HCT116 (cell line): Measurements from ENCODE around the gene GMEB2. TPM values are rescaled to one million over a fixed set of nuclear protein-coding genes. Genes with fewer than 3 reads are reported as not detected.

Source experiments
- ATAC-seq: fragments of 200-7000 bp; cut with Tn5 transposase; 2 replicates; pipeline ENCODE4 v1.9.1; 2020; ENCODE audit warnings: mild to moderate bottlenecking, moderate library complexity
- BruUV-seq: library from RNA; stranded (reverse); fragments of 400-500 nt; replicated peaks from 2 replicates; lab custom pipeline; 2021; lab: Mats Ljungman, UMichigan
- CTCF ChIA-PET: fragments of 300-600 bp; sonication (Branson Sonifier 250); formaldehyde crosslinking; loops from one replicate; lab custom pipeline; 2021; ENCODE audit warnings: antibody characterized with exemption; lab: Charles Lee
- POLR2A ChIA-PET: fragments of 300-600, 350-600 bp; sonication (Branson Sonifier 250); formaldehyde crosslinking; loops from one replicate; lab custom pipeline; 2021; ENCODE audit warnings: antibody characterized with exemption; lab: Charles Lee
- RAD21 ChIA-PET, 2 experiments: fragments of 300-600 bp; sonication (Branson Sonifier 250); formaldehyde crosslinking; loops; one replicate each; lab custom pipeline; 2023; ENCODE audit warnings: low total read pairs in 2 of 2; ENCODE audit not compliant: uncharacterized antibody in 2 of 2, unreplicated experiment in 2 of 2, low non-redundant PET in 1 of 2; lab: Charles Lee
- DNase-seq: peaks from one replicate; pipeline ENCODE4 v3.0.0-alpha.2; 2010; ENCODE audit warnings: low read depth, low spot score
- H2AFZ ChIP-seq: fragments of 200-600 bp; shearing (Covaris generic), sonication (generic); 2 replicates; pipeline ENCODE4 v1.6.1; 2017; ENCODE audit warnings: low read depth, mixed run types, mixed read lengths, antibody characterized with exemption, low read length; ENCODE audit not compliant: poor library complexity, severe bottlenecking
- H3K27ac ChIP-seq: 2 replicates; pipeline ENCODE4 v1.5.1; 2012; ENCODE audit warnings: low read depth, low read length
- H3K27me3 ChIP-seq: fragments of 200-600 bp; sonication (generic); 2 replicates; pipeline ENCODE4 v1.6.1; 2016; ENCODE audit warnings: mixed run types, low read length, mixed read lengths; ENCODE audit not compliant: insufficient read depth
- H3K36me3 ChIP-seq, 2 experiments: fragments of 200-500 bp in 1 of 2; fragments of 200-600 bp in 1 of 2; sonication (Bioruptor generic) in 1 of 2; sonication (generic) in 1 of 2; 2 replicates each; pipeline versions ENCODE4 v1.5.1 to v1.6.1; 2014 to 2016; ENCODE audit warnings: low read length in 2 of 2, inconsistent platforms in 1 of 2, mixed read lengths in 1 of 2, mixed run types in 1 of 2; ENCODE audit not compliant: insufficient read depth in 2 of 2, control insufficient read depth in 1 of 2
- H3K4me1 ChIP-seq, 2 experiments: fragments of 200-600 bp in 1 of 2; sonication (generic) in 1 of 2; 2 replicates each; pipeline versions ENCODE4 v1.5.1 to v1.6.1; 2012 to 2017; ENCODE audit warnings: low read length in 2 of 2, inconsistent platforms in 1 of 2, mild to moderate bottlenecking in 1 of 2, mixed read lengths in 1 of 2, mixed run types in 1 of 2, moderate library complexity in 1 of 2; ENCODE audit not compliant: insufficient read depth in 2 of 2, control insufficient read depth in 1 of 2
- H3K4me2 ChIP-seq: fragments of 200-600 bp; sonication (generic); 2 replicates; pipeline ENCODE4 v1.6.1; 2017; ENCODE audit warnings: mixed run types, low read length, mixed read lengths
- H3K4me3 ChIP-seq, 2 experiments: fragments of 200-600 bp in 1 of 2; sonication (generic) in 1 of 2; replicated peaks in 1 of 2; 2 replicates each; pipeline ENCODE4 v1.5.1; 2011 to 2016; ENCODE audit warnings: low read length in 2 of 2, control low read depth in 1 of 2, low read depth in 1 of 2, mild to moderate bottlenecking in 1 of 2, mixed read lengths in 1 of 2, mixed run types in 1 of 2
- H3K79me2 ChIP-seq: fragments of 200-600 bp; sonication (generic); 2 replicates; pipeline ENCODE4 v1.6.1; 2017; ENCODE audit warnings: mild to moderate bottlenecking, mixed run types, low read length, moderate library complexity, mixed read lengths; ENCODE audit not compliant: insufficient read depth
- H3K9ac ChIP-seq: fragments of 200-600 bp; sonication (generic); 2 replicates; pipeline ENCODE4 v1.6.1; 2016; ENCODE audit warnings: low read length, mixed read lengths
- H3K9me2 ChIP-seq: fragments of 200-600 bp; sonication (generic), shearing (Covaris generic); 2 replicates; pipeline ENCODE4 v1.6.1; 2017; ENCODE audit warnings: mixed run types, mild to moderate bottlenecking, moderate library complexity; ENCODE audit not compliant: insufficient read depth
- H3K9me3 ChIP-seq, 2 experiments: fragments of 200-500 bp in 1 of 2; fragments of 200-600 bp in 1 of 2; sonication (Bioruptor generic) in 1 of 2; sonication (generic) in 1 of 2; 2 replicates each; pipeline ENCODE4 v1.6.1; 2014 to 2017; ENCODE audit warnings: low read length in 2 of 2, mixed read lengths in 2 of 2, inconsistent platforms in 1 of 2, low read depth in 1 of 2, mild to moderate bottlenecking in 1 of 2, mixed run types in 1 of 2, moderate library complexity in 1 of 2; ENCODE audit not compliant: control insufficient read depth in 1 of 2, insufficient read depth in 1 of 2
- H4K20me1 ChIP-seq: fragments of 200-600 bp; sonication (generic), shearing (Covaris generic); 2 replicates; pipeline ENCODE4 v1.6.1; 2017; ENCODE audit warnings: mixed run types, mild to moderate bottlenecking, moderate library complexity; ENCODE audit not compliant: insufficient read depth
- CBX3 ChIP-seq: IDR thresholded peaks from 2 replicates; pipeline ENCODE4 v1.6.1; 2012; ENCODE audit warnings: low read depth
- EGR1 ChIP-seq: IDR thresholded peaks from 2 replicates; pipeline ENCODE4 v1.6.1; 2012; ENCODE audit warnings: low read depth
- ELF1 ChIP-seq: IDR thresholded peaks from 2 replicates; pipeline ENCODE4 v1.6.1; 2012; ENCODE audit warnings: low read depth, borderline replicate concordance
- EZH2phosphoT487 ChIP-seq: fragments of 200-600 bp; IDR thresholded peaks from 2 replicates; pipeline ENCODE4 v1.6.1; 2018; ENCODE audit warnings: antibody characterized with exemption, borderline replicate concordance
- JUND ChIP-seq: IDR thresholded peaks from 2 replicates; pipeline ENCODE4 v1.6.1; 2012
- POLR2A ChIP-seq: IDR thresholded peaks from 2 replicates; pipeline ENCODE4 v1.7.0; 2011; ENCODE audit warnings: borderline replicate concordance; ENCODE audit not compliant: insufficient read depth, insufficient read length; ENCODE audit errors: extremely low read depth
- POLR2AphosphoS5 ChIP-seq: IDR thresholded peaks from 2 replicates; pipeline ENCODE4 v1.6.1; 2011; ENCODE audit warnings: mild to moderate bottlenecking, low read depth, low read length, moderate library complexity
- RAD21 ChIP-seq: IDR thresholded peaks from 2 replicates; pipeline ENCODE4 v1.6.1; 2012; ENCODE audit warnings: low read depth, mild to moderate bottlenecking
- TCF7L2 ChIP-seq: IDR thresholded peaks from 2 replicates; pipeline ENCODE4 v1.7.0; 2011; ENCODE audit warnings: borderline replicate concordance, inconsistent platforms; ENCODE audit not compliant: insufficient read depth, insufficient read length; ENCODE audit errors: extremely low read depth
- ZFX ChIP-seq: fragments of 450-650 bp; IDR thresholded peaks from 2 replicates; pipeline ENCODE4 v1.6.1; 2017
- intact Hi-C: fragments of 100-400 bp; cut with micrococcal nuclease; formaldehyde crosslinking; loops from 2 replicates; pipeline ENCODE4 v1.10.0; 2022
- total RNA-seq: library from RNA; stranded (reverse); gene quantifications from one replicate; pipeline ENCODE4 v1.2.1, GENCODE V29; 2021; ENCODE audit not compliant: unreplicated experiment
- TF ChIP-seq, protein P1 (sequence below): IDR thresholded peaks from 2 replicates; pipeline ENCODE4 v1.6.1; 2012
- TF ChIP-seq, protein P2 (sequence below), 3 experiments: fragments of 200-600 bp in 1 of 3; sonication (generic) in 1 of 3; IDR thresholded peaks in 2 of 3; conservative IDR thresholded peaks in 1 of 3; 2 replicates each; pipeline ENCODE4 v1.5.1; 2012 to 2017; ENCODE audit warnings: low read depth in 2 of 3, low read length in 2 of 3, antibody characterized with exemption in 1 of 3, borderline replicate concordance in 1 of 3, control low read depth in 1 of 3, mild to moderate bottlenecking in 1 of 3, mixed read lengths in 1 of 3, mixed run types in 1 of 3, moderate library complexity in 1 of 3; ENCODE audit not compliant: insufficient read depth in 1 of 3
- TF ChIP-seq, protein P3 (sequence below): IDR thresholded peaks from 2 replicates; pipeline ENCODE4 v1.6.1; 2012; ENCODE audit warnings: low read depth
- TF ChIP-seq, protein P4 (sequence below): IDR thresholded peaks from 2 replicates; pipeline ENCODE4 v1.6.1; 2011; ENCODE audit warnings: mild to moderate bottlenecking, low read length, moderate library complexity; ENCODE audit not compliant: insufficient replicate concordance; ENCODE audit errors: extremely low read depth

Gene GMEB2
- total RNA-seq, 1 experiment from 2014 or later: 13.9 TPM

DNA sequence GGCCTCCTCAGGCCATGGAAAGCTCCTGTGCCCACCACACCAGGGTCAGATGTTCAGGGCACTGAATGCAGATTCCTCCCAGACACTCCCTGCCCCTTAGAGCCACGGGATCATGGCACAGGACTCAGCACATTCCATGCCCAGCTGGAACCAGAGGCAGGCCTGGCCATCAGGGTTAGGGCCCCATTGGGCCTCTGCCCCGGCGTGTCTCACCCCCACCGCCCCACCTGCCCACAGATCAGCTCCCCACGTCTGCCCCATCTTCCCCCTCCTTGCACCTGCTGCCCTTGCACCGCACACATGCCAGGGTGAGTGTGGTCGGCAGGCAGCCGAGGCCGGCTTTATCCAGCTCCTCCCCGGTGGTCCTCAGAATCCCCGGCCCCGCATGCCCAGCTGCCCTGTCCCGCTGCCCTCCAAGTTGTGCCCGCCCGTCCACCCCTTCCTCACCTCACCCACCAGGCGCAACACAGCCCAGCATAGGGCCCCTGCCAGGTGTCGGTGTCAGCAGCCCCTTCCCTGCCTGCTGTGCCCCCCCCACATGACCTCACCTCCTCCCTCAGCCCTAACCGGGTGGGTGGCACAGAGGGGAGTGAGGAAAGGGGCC is 77.1 kb downstream of the GMEB2 start:
- intact Hi-C loops: no loop called here
- H3K36me3 ChIP-seq: no peaks in the 10 kb centered on the region
- no peaks in the 10 kb centered on the region for H3K27me3 ChIP-seq
- DNase-seq (no peak), ATAC-seq (no peak)
- H3K4me2 ChIP-seq: no peak overlapping the region
- BruUV-seq: no TSS peak
- H2AFZ ChIP-seq: no peak overlapping the region
- ChIA-PET RAD21 (no interaction called here), CTCF (no interaction called here), POLR2A (no interaction called here)
- no peaks in the 10 kb centered on the region for H3K9me3 ChIP-seq
- H3K4me3 ChIP-seq: no peak overlapping the region
- no peaks in the 10 kb centered on the region for H3K9me2 ChIP-seq
- no peaks in the 10 kb centered on the region for H3K79me2 ChIP-seq
- no peak overlapping the region for H3K27ac ChIP-seq
- H3K9ac ChIP-seq: no peak overlapping the region
- no peak for TF ChIP-seq POLR2A
- no peak for TF ChIP-seq POLR2AphosphoS5
- TF ChIP-seq JUND: no peak
- TF ChIP-seq EZH2phosphoT487: no peak
- TF ChIP-seq, protein P1, sequence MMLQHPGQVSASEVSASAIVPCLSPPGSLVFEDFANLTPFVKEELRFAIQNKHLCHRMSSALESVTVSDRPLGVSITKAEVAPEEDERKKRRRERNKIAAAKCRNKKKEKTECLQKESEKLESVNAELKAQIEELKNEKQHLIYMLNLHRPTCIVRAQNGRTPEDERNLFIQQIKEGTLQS: no peak
- no peak for TF ChIP-seq ELF1
- no peak for TF ChIP-seq RAD21
- TF ChIP-seq, protein P2, sequence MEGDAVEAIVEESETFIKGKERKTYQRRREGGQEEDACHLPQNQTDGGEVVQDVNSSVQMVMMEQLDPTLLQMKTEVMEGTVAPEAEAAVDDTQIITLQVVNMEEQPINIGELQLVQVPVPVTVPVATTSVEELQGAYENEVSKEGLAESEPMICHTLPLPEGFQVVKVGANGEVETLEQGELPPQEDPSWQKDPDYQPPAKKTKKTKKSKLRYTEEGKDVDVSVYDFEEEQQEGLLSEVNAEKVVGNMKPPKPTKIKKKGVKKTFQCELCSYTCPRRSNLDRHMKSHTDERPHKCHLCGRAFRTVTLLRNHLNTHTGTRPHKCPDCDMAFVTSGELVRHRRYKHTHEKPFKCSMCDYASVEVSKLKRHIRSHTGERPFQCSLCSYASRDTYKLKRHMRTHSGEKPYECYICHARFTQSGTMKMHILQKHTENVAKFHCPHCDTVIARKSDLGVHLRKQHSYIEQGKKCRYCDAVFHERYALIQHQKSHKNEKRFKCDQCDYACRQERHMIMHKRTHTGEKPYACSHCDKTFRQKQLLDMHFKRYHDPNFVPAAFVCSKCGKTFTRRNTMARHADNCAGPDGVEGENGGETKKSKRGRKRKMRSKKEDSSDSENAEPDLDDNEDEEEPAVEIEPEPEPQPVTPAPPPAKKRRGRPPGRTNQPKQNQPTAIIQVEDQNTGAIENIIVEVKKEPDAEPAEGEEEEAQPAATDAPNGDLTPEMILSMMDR (IDR thresholded peaks at IDR 0.05 in 2 of 3, conservative IDR thresholded peaks at IDR 0.05 in 1 of 3; ENCODE audit: borderline replicate concordance in 1 of 3, insufficient read depth in 1 of 3, low read depth in 2 of 3, low read length in 2 of 3): no peak
- TF ChIP-seq CBX3: no peak
- no peak for TF ChIP-seq EGR1
- TF ChIP-seq, protein P3, sequence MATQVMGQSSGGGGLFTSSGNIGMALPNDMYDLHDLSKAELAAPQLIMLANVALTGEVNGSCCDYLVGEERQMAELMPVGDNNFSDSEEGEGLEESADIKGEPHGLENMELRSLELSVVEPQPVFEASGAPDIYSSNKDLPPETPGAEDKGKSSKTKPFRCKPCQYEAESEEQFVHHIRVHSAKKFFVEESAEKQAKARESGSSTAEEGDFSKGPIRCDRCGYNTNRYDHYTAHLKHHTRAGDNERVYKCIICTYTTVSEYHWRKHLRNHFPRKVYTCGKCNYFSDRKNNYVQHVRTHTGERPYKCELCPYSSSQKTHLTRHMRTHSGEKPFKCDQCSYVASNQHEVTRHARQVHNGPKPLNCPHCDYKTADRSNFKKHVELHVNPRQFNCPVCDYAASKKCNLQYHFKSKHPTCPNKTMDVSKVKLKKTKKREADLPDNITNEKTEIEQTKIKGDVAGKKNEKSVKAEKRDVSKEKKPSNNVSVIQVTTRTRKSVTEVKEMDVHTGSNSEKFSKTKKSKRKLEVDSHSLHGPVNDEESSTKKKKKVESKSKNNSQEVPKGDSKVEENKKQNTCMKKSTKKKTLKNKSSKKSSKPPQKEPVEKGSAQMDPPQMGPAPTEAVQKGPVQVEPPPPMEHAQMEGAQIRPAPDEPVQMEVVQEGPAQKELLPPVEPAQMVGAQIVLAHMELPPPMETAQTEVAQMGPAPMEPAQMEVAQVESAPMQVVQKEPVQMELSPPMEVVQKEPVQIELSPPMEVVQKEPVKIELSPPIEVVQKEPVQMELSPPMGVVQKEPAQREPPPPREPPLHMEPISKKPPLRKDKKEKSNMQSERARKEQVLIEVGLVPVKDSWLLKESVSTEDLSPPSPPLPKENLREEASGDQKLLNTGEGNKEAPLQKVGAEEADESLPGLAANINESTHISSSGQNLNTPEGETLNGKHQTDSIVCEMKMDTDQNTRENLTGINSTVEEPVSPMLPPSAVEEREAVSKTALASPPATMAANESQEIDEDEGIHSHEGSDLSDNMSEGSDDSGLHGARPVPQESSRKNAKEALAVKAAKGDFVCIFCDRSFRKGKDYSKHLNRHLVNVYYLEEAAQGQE: no peak
- no peak for TF ChIP-seq TCF7L2
- TF ChIP-seq, protein P4, sequence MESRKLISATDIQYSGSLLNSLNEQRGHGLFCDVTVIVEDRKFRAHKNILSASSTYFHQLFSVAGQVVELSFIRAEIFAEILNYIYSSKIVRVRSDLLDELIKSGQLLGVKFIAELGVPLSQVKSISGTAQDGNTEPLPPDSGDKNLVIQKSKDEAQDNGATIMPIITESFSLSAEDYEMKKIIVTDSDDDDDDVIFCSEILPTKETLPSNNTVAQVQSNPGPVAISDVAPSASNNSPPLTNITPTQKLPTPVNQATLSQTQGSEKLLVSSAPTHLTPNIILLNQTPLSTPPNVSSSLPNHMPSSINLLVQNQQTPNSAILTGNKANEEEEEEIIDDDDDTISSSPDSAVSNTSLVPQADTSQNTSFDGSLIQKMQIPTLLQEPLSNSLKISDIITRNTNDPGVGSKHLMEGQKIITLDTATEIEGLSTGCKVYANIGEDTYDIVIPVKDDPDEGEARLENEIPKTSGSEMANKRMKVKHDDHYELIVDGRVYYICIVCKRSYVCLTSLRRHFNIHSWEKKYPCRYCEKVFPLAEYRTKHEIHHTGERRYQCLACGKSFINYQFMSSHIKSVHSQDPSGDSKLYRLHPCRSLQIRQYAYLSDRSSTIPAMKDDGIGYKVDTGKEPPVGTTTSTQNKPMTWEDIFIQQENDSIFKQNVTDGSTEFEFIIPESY: no peak
- no peak for TF ChIP-seq ZFX
- no peaks in the 10 kb centered on the region for H4K20me1 ChIP-seq
- peaks cover 27 to 46% of the 10 kb centered on the region in 2 experiments for H3K4me1 ChIP-seq
